ENCODE measurements around the gene RNF223.

DNA sequence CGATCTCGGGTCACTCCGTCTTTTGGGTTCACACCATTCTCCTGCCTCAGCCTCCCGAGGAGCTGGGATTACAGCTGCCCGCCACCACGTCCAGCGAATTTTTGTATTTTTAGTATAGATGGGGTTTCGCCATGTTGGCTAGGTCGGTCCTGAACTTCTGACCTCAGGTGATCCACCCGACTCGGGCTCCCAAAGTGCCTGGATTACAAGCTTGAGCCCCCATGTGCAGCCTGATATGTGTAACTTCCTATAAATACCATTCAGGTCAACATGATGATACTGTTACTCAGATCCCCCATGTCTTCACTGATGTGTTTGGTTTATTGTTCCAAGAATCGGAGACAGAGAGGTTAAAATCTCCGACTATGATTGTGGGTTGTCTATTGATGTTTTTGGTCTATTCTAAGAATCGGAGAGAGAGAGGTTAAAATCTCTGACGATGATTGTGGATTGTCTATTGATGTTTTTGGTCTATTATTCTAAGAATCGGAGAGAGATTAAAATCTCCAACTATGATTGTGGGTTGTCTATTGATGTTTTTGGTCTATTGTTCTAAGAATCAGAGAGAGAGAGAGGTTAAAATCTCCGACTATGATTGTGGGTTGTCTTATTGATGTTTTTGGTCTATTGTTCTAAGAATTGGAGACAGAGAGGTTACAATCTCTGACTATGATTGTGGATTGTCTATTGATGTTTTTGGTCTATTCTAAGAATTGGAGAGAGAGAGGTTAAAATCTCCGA is 24.7 kb upstream of the RNF223 start:
- no peak for TF ChIP-seq POLR2A (IDR thresholded peaks at IDR 0.05; ENCODE audit: low read depth, low read length)
- TF ChIP-seq POU2F2 (IDR thresholded peaks at IDR 0.05; ENCODE audit: low read depth, low read length) = no peak
- no peak for TF ChIP-seq TAF1 (IDR thresholded peaks at IDR 0.05; ENCODE audit: low read depth, low read length)
- TF ChIP-seq POLR2AphosphoS5 (IDR thresholded peaks at IDR 0.05; ENCODE audit: low read depth, low read length) = no peak

Measured in GM12891 (cell line).